HG03139 (cell line): ENCODE data around the gene STK39.

Source experiments
- ATAC-seq: cut with Tn5 transposase; IDR thresholded peaks from one replicate; pipeline ENCODE4 v1.9.1; 2021; ENCODE audit not compliant: unreplicated experiment

STK39 gene

GRCh38 chr2:167964650-167965413 is 282.6 kb downstream of the STK39 start:
- no peak for ATAC-seq

GRCh38 chr2:167963899-167964649 is 283.3 kb downstream of the STK39 start:
- ATAC-seq, result no peak

GRCh38 chr2:167962436-167963226 is 284.8 kb downstream of the STK39 start:
- ATAC-seq, result no peak

- no peak for ATAC-seq
Observed at GRCh38 chr2:167961536-167962048, 285.8 kb downstream of the STK39 start.

- no peak for ATAC-seq
Observed at GRCh38 chr2:167960089-167960747, 287.2 kb downstream of the STK39 start.

- ATAC-seq, result no peak
Observed at GRCh38 chr2:167957662-167958061, 289.7 kb downstream of the STK39 start.

- no peak for ATAC-seq
Observed at GRCh38 chr2:167955264-167955906, 292.0 kb downstream of the STK39 start.

GRCh38 chr2:167954495-167954894 is 292.9 kb downstream of the STK39 start:
- ATAC-seq, result no peak

GRCh38 chr2:167953776-167954175 is 293.6 kb downstream of the STK39 start:
- ATAC-seq, result no peak

- ATAC-seq, result no peak
Observed at GRCh38 chr2:167950571-167950970, 296.8 kb downstream of the STK39 start.

- ATAC-seq, result no peak
Observed at GRCh38 chr2:167946441-167946841, 301.0 kb downstream of the STK39 start.

GRCh38 chr2:167945660-167946368 is 301.6 kb downstream of the STK39 start:
- ATAC-seq, result no peak

- no peak for ATAC-seq
Observed at GRCh38 chr2:167944825-167945659, 302.4 kb downstream of the STK39 start.

GRCh38 chr2:167943897-167944296 is 303.5 kb downstream of the STK39 start:
- no peak for ATAC-seq

- no peak for ATAC-seq
Observed at GRCh38 chr2:167943368-167943767, 304.0 kb downstream of the STK39 start.

GRCh38 chr2:167942366-167943081 is 304.9 kb downstream of the STK39 start:
- no peak for ATAC-seq

GRCh38 chr2:167941604-167942003 is 305.8 kb downstream of the STK39 start:
- ATAC-seq, result no peak
